HCT116 (cell line): ENCODE results near the gene KMT2C.

Experiments
- CEBPB ChIP-seq: IDR thresholded peaks from 2 replicates; pipeline ENCODE4 v1.6.1; 2012; ENCODE audit warnings: low read depth
- EGR1 ChIP-seq: IDR thresholded peaks from 2 replicates; pipeline ENCODE4 v1.6.1; 2012; ENCODE audit warnings: low read depth
- ELF1 ChIP-seq: IDR thresholded peaks from 2 replicates; pipeline ENCODE4 v1.6.1; 2012; ENCODE audit warnings: low read depth, borderline replicate concordance
- EZH2 ChIP-seq: fragments of 200-600 bp; sonication (generic); IDR thresholded peaks from 2 replicates; pipeline ENCODE4 v1.6.1; 2017; ENCODE audit warnings: antibody characterized with exemption, mixed run types
- EZH2phosphoT487 ChIP-seq: fragments of 200-600 bp; IDR thresholded peaks from 2 replicates; pipeline ENCODE4 v1.6.1; 2018; ENCODE audit warnings: antibody characterized with exemption, borderline replicate concordance
- JUND ChIP-seq: IDR thresholded peaks from 2 replicates; pipeline ENCODE4 v1.6.1; 2012
- POLR2A ChIP-seq: IDR thresholded peaks from 2 replicates; pipeline ENCODE4 v1.7.0; 2011; ENCODE audit warnings: borderline replicate concordance; ENCODE audit not compliant: insufficient read depth, insufficient read length; ENCODE audit errors: extremely low read depth
- POLR2AphosphoS5 ChIP-seq: IDR thresholded peaks from 2 replicates; pipeline ENCODE4 v1.6.1; 2011; ENCODE audit warnings: mild to moderate bottlenecking, low read depth, low read length, moderate library complexity
- SIN3A ChIP-seq: IDR thresholded peaks from 2 replicates; pipeline ENCODE4 v1.6.1; 2012; ENCODE audit warnings: low read depth
- SP1 ChIP-seq: IDR thresholded peaks from 2 replicates; pipeline ENCODE4 v1.6.1; 2012; ENCODE audit warnings: low read depth
- ZBTB33 ChIP-seq: IDR thresholded peaks from 2 replicates; pipeline ENCODE4 v1.6.1; 2011; ENCODE audit warnings: mild to moderate bottlenecking, low read length, moderate library complexity; ENCODE audit not compliant: insufficient replicate concordance; ENCODE audit errors: extremely low read depth
- ZFX ChIP-seq: fragments of 450-650 bp; IDR thresholded peaks from 2 replicates; pipeline ENCODE4 v1.6.1; 2017
- TF ChIP-seq, protein P1 (sequence below), 3 experiments: fragments of 200-600 bp in 1 of 3; sonication (generic) in 1 of 3; IDR thresholded peaks in 2 of 3; conservative IDR thresholded peaks in 1 of 3; 2 replicates each; pipeline ENCODE4 v1.5.1; 2012 to 2017; ENCODE audit warnings: low read depth in 2 of 3, low read length in 2 of 3, antibody characterized with exemption in 1 of 3, borderline replicate concordance in 1 of 3, control low read depth in 1 of 3, mild to moderate bottlenecking in 1 of 3, mixed read lengths in 1 of 3, mixed run types in 1 of 3, moderate library complexity in 1 of 3; ENCODE audit not compliant: insufficient read depth in 1 of 3
- TF ChIP-seq, protein P2 (sequence below): IDR thresholded peaks from 2 replicates; pipeline ENCODE4 v1.6.1; 2012

- TF ChIP-seq POLR2A, result no peak
- TF ChIP-seq POLR2AphosphoS5, result no peak
- TF ChIP-seq JUND, result no peak
- no peak for TF ChIP-seq EZH2
- TF ChIP-seq EZH2phosphoT487, result no peak
- TF ChIP-seq, protein P1, sequence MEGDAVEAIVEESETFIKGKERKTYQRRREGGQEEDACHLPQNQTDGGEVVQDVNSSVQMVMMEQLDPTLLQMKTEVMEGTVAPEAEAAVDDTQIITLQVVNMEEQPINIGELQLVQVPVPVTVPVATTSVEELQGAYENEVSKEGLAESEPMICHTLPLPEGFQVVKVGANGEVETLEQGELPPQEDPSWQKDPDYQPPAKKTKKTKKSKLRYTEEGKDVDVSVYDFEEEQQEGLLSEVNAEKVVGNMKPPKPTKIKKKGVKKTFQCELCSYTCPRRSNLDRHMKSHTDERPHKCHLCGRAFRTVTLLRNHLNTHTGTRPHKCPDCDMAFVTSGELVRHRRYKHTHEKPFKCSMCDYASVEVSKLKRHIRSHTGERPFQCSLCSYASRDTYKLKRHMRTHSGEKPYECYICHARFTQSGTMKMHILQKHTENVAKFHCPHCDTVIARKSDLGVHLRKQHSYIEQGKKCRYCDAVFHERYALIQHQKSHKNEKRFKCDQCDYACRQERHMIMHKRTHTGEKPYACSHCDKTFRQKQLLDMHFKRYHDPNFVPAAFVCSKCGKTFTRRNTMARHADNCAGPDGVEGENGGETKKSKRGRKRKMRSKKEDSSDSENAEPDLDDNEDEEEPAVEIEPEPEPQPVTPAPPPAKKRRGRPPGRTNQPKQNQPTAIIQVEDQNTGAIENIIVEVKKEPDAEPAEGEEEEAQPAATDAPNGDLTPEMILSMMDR (IDR thresholded peaks at IDR 0.05 in 2 of 3, conservative IDR thresholded peaks at IDR 0.05 in 1 of 3; ENCODE audit: borderline replicate concordance in 1 of 3, insufficient read depth in 1 of 3, low read depth in 2 of 3, low read length in 2 of 3), result no peak
- no peak for TF ChIP-seq SP1
- no peak for TF ChIP-seq CEBPB
- TF ChIP-seq ZBTB33, result no peak
- TF ChIP-seq ELF1, result no peak
- no peak for TF ChIP-seq ZFX
- TF ChIP-seq SIN3A, result no peak
- TF ChIP-seq, protein P2, sequence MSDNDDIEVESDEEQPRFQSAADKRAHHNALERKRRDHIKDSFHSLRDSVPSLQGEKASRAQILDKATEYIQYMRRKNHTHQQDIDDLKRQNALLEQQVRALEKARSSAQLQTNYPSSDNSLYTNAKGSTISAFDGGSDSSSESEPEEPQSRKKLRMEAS, result no peak
- TF ChIP-seq EGR1, result no peak
Observed at GRCh38 chr7:152414779-152415178, 21.0 kb downstream of the KMT2C start.
